IMR-90 (cell line): ENCODE results near the gene ADAMTSL2. TPM values are rescaled to one million over a fixed set of nuclear protein-coding genes. Genes with fewer than 3 reads are reported as not detected.

Experiments used
- ATAC-seq: fragments of 200-7000 bp; cut with Tn5 transposase; 2 replicates; pipeline ENCODE4 v1.9.1; 2020; ENCODE audit warnings: low read depth, mild to moderate bottlenecking, moderate library complexity
- BruUV-seq: library from RNA; stranded (reverse); fragments of 400-500 nt; replicated peaks from 2 replicates; lab custom pipeline; 2021; lab: Mats Ljungman, UMichigan
- CTCF ChIA-PET: fragments of 300-600 bp; formaldehyde crosslinking; extraction: SDS; loops from one replicate; lab custom pipeline; 2021; ENCODE audit warnings: antibody characterized with exemption; lab: Yijun Ruan, JAX
- POLR2A ChIA-PET: fragments of 300-600 bp; sonication (Branson Sonifier 250); formaldehyde crosslinking; loops from one replicate; lab custom pipeline; 2022; ENCODE audit warnings: antibody characterized with exemption; ENCODE audit not compliant: unreplicated experiment; lab: Charles Lee
- DNase-seq: peaks from one replicate; pipeline ENCODE4 v3.0.0; 2013
- H2AFZ ChIP-seq: replicated peaks from 2 replicates; pipeline ENCODE3; 2013; ENCODE audit warnings: low read length, mild to moderate bottlenecking; ENCODE audit not compliant: poor library complexity
- H2AK5ac ChIP-seq: 2 replicates; pipeline ENCODE4 v1.6.1; 2013; ENCODE audit warnings: low read depth, low read length, inconsistent platforms
- H2AK9ac ChIP-seq: replicated peaks from 2 replicates; pipeline ENCODE3; 2013; ENCODE audit warnings: mild to moderate bottlenecking, low read depth, low read length, moderate library complexity; ENCODE audit not compliant: poor library complexity
- H2BK120ac ChIP-seq: 2 replicates; pipeline ENCODE4 v1.6.1; 2013; ENCODE audit warnings: low read depth, low read length, inconsistent platforms
- H2BK15ac ChIP-seq: 3 replicates; pipeline ENCODE4 v1.6.1; 2013; ENCODE audit warnings: low read depth, low read length, inconsistent platforms
- H2BK20ac ChIP-seq: 2 replicates; pipeline ENCODE4 v1.6.1; 2013; ENCODE audit warnings: low read depth, mild to moderate bottlenecking, inconsistent platforms, low read length, moderate library complexity
- H2BK5ac ChIP-seq: 2 replicates; pipeline ENCODE4 v1.6.1; 2013; ENCODE audit warnings: mild to moderate bottlenecking, low read depth, low read length, inconsistent platforms; ENCODE audit not compliant: poor library complexity, severe bottlenecking
- H3K14ac ChIP-seq: replicated peaks from 2 replicates; pipeline ENCODE4 v1.6.1; 2013; ENCODE audit warnings: low read depth, low read length, inconsistent platforms
- H3K18ac ChIP-seq: 2 replicates; pipeline ENCODE4 v1.6.1; 2013; ENCODE audit warnings: low read depth, low read length, control low read depth
- H3K23ac ChIP-seq: 2 replicates; pipeline ENCODE4 v1.6.1; 2013; ENCODE audit warnings: low read depth, low read length, inconsistent platforms
- H3K27ac ChIP-seq: 2 replicates; pipeline ENCODE4 v1.5.1; 2013; ENCODE audit warnings: mild to moderate bottlenecking, control low read depth, low read length; ENCODE audit not compliant: insufficient read depth
- H3K27me3 ChIP-seq: 2 replicates; pipeline ENCODE4 v1.6.1; 2013; ENCODE audit warnings: low read length; ENCODE audit not compliant: control insufficient read depth, insufficient read depth
- H3K36me3 ChIP-seq: 2 replicates; pipeline ENCODE4 v1.6.1; 2013; ENCODE audit warnings: low read length, mixed read lengths; ENCODE audit not compliant: control insufficient read depth, insufficient read depth
- H3K4ac ChIP-seq: 2 replicates; pipeline ENCODE4 v1.6.1; 2013; ENCODE audit warnings: low read depth, low read length, inconsistent platforms
- H3K4me1 ChIP-seq: 2 replicates; pipeline ENCODE4 v1.6.1; 2013; ENCODE audit warnings: low read length, mixed read lengths; ENCODE audit not compliant: control insufficient read depth, insufficient read depth
- H3K4me2 ChIP-seq: 2 replicates; pipeline ENCODE4 v1.6.1; 2013; ENCODE audit warnings: low read depth, mild to moderate bottlenecking, control low read depth, low read length, moderate library complexity
- H3K4me3 ChIP-seq: 2 replicates; pipeline ENCODE4 v1.5.1; 2013; ENCODE audit warnings: low read depth, mild to moderate bottlenecking, control low read depth, low read length, moderate library complexity; ENCODE audit not compliant: insufficient read depth
- H3K56ac ChIP-seq: 2 replicates; pipeline ENCODE4 v1.6.1; 2013; ENCODE audit warnings: low read length, inconsistent platforms; ENCODE audit not compliant: insufficient read depth; ENCODE audit errors: extremely low read depth
- H3K79me1 ChIP-seq, 2 experiments: 2 replicates each; pipeline ENCODE4 v1.6.1; 2013; ENCODE audit warnings: low read length in 2 of 2, inconsistent platforms in 1 of 2, low read depth in 1 of 2
- H3K9ac ChIP-seq: 2 replicates; pipeline ENCODE4 v1.6.1; 2013; ENCODE audit warnings: low read depth, low read length, control low read depth
- H3K9me1 ChIP-seq: 2 replicates; pipeline ENCODE4 v1.6.1; 2013; ENCODE audit warnings: low read length, inconsistent platforms; ENCODE audit not compliant: insufficient read depth
- H3K9me3 ChIP-seq: 2 replicates; pipeline ENCODE4 v1.6.1; 2013; ENCODE audit warnings: low read length; ENCODE audit not compliant: control insufficient read depth, insufficient read depth
- H4K20me1 ChIP-seq: 2 replicates; pipeline ENCODE4 v1.6.1; 2013; ENCODE audit warnings: low read length, inconsistent platforms; ENCODE audit not compliant: insufficient read depth
- H4K5ac ChIP-seq: 2 replicates; pipeline ENCODE4 v1.6.1; 2013; ENCODE audit warnings: mild to moderate bottlenecking, low read depth, low read length, control low read depth
- H4K8ac ChIP-seq, 2 experiments: 2 replicates each; pipeline ENCODE4 v1.6.1; 2013; ENCODE audit warnings: low read depth in 2 of 2, low read length in 2 of 2, control low read depth in 1 of 2, inconsistent platforms in 1 of 2
- H4K91ac ChIP-seq: 2 replicates; pipeline ENCODE4 v1.6.1; 2013; ENCODE audit warnings: low read depth, low read length, inconsistent platforms; ENCODE audit not compliant: insufficient read depth
- BHLHE40 ChIP-seq: fragments of 150-350 bp; IDR thresholded peaks from 2 replicates; pipeline ENCODE4 v1.6.1; 2016; ENCODE audit warnings: mild to moderate bottlenecking, low read depth, low read length
- CHD1 ChIP-seq: IDR thresholded peaks from 2 replicates; pipeline ENCODE4 v1.6.1; 2012; ENCODE audit warnings: low read depth, low read length, improper control_type of control experiment
- CTCF ChIP-seq: conservative IDR thresholded peaks from 2 replicates; pipeline ENCODE4 v1.5.1; 2012; ENCODE audit warnings: mild to moderate bottlenecking, low read depth, low read length, improper control_type of control experiment
- FOS ChIP-seq: fragments of 150-350 bp; IDR thresholded peaks from 2 replicates; pipeline ENCODE4 v1.6.1; 2016; ENCODE audit warnings: low read depth, low read length
- MAFK ChIP-seq: IDR thresholded peaks from 2 replicates; pipeline ENCODE4 v1.6.1; 2012; ENCODE audit warnings: low read depth, low read length, improper control_type of control experiment
- MAZ ChIP-seq: IDR thresholded peaks from 2 replicates; pipeline ENCODE4 v1.6.1; 2012; ENCODE audit warnings: low read depth, mild to moderate bottlenecking, low read length, improper control_type of control experiment, moderate library complexity, borderline replicate concordance
- MXI1 ChIP-seq: IDR thresholded peaks from 2 replicates; pipeline ENCODE4 v1.6.1; 2012; ENCODE audit warnings: low read depth, mild to moderate bottlenecking, low read length, moderate library complexity, borderline replicate concordance
- NFE2L2 ChIP-seq: fragments of 150-350 bp; IDR thresholded peaks from 2 replicates; pipeline ENCODE4 v1.6.1; 2016; ENCODE audit warnings: low read depth, mild to moderate bottlenecking, low read length
- POLR2A ChIP-seq: IDR thresholded peaks from 2 replicates; pipeline ENCODE4 v1.6.1; 2012; ENCODE audit warnings: mild to moderate bottlenecking, low read depth, low read length
- RAD21 ChIP-seq: IDR thresholded peaks from 2 replicates; pipeline ENCODE4 v1.6.1; 2012; ENCODE audit warnings: low read length, improper control_type of control experiment
- RCOR1 ChIP-seq: IDR thresholded peaks from 2 replicates; pipeline ENCODE4 v1.6.1; 2012; ENCODE audit warnings: mild to moderate bottlenecking, low read length, improper control_type of control experiment; ENCODE audit not compliant: insufficient replicate concordance
- RFX5 ChIP-seq: IDR thresholded peaks from 2 replicates; pipeline ENCODE4 v1.8.0; 2012; ENCODE audit warnings: low read depth, mild to moderate bottlenecking, low read length, moderate library complexity
- SMC3 ChIP-seq: fragments of 150-350 bp; IDR thresholded peaks from 2 replicates; pipeline ENCODE4 v1.6.1; 2016; ENCODE audit warnings: low read depth, mild to moderate bottlenecking, antibody characterized with exemption, low read length, moderate library complexity
- USF2 ChIP-seq: fragments of 150-350 bp; IDR thresholded peaks from 2 replicates; pipeline ENCODE4 v1.6.1; 2017; ENCODE audit warnings: mild to moderate bottlenecking, antibody characterized with exemption, low read length, low read depth
- WGBS, 2 experiments: methylation state at CpG; one replicate each; pipeline versions ENCODE4 v1.1.5 to v1.1.7; 2013; ENCODE audit warnings: missing lambda C conversion rate in 2 of 2; ENCODE audit not compliant: insufficient read length in 1 of 2; ENCODE audit errors: extremely low coverage in 2 of 2; 5-methylcytosine and 5-hydroxymethylcytosine counted together
- dilution Hi-C: fragments of 300-500 bp; cut with HindIII; formaldehyde crosslinking; loops from one replicate; pipeline ENCODE4 v1.14.3; 2018; ENCODE audit warnings: low sequenced_read_pairs; ENCODE audit not compliant: unreplicated experiment
- in situ Hi-C: fragments of 300-500 bp; cut with MboI; formaldehyde crosslinking; loops from 3 replicates; pipeline ENCODE4 v1.14.3; 2019; ENCODE audit warnings: low sequenced_read_pairs, inconsistent platforms, mixed read lengths
- intact Hi-C: fragments of 100-400 bp; cut with micrococcal nuclease; formaldehyde crosslinking; loops from 2 replicates; pipeline ENCODE4 v1.10.0; 2022
- polyA plus RNA-seq, 3 experiments: library from polyadenylated mRNA; depleted of rRNA; stranded (reverse); fragments of >200 nt; gene quantifications; 2 replicates each; pipeline ENCODE4 v1.2.3, GENCODE V29; 2012; ENCODE audit warnings: low replicate concordance in 1 of 3
- total RNA-seq: library from RNA; depleted of rRNA; stranded (reverse); fragments of >200 nt; gene quantifications from 2 replicates; pipeline ENCODE4 v1.2.3, GENCODE V29; 2012
- TF ChIP-seq, protein P1 (sequence below): fragments of 150-350 bp; IDR thresholded peaks from 2 replicates; pipeline ENCODE4 v1.6.1; 2016; ENCODE audit warnings: low read depth, mild to moderate bottlenecking, low read length, moderate library complexity, borderline replicate concordance

The ADAMTSL2 gene
- total and polyA plus RNA-seq, 2 of the 4 experiments (the other 2 are of a cell fraction), result not detected

- Histone ChIP-seq H3K36me3 (no peaks in the 10 kb centered on the region), H3K18ac (no peak overlapping the region), H3K27me3 (peaks cover 15% of the 10 kb centered on the region; the same call in 1 of the 2 replicates), H4K20me1 (no peaks in the 10 kb centered on the region; the same call in 1 of the 2 replicates), H3K4ac (no peak overlapping the region), H3K4me1 (no peaks in the 10 kb centered on the region), H2BK15ac (no peak overlapping the region), H2AK5ac (no peak overlapping the region), H3K4me2 (no peak overlapping the region), H2BK120ac (no peak overlapping the region), H4K8ac (no peak overlapping the region), H3K14ac (no peak overlapping the region), H3K4me3 (no peak overlapping the region), H2AK9ac (no peak overlapping the region), H2BK20ac (no peak overlapping the region), H3K9me1 (no peaks in the 10 kb centered on the region), H4K91ac (no peak overlapping the region), H3K27ac (no peak overlapping the region), H3K23ac (no peak overlapping the region), H3K9me3 (peaks cover 4% of the 10 kb centered on the region), H2BK5ac (no peak overlapping the region), H3K79me1 (no peaks in the 10 kb centered on the region), H3K9ac (no peak overlapping the region), H4K5ac (no peak overlapping the region), H2AFZ (no peak overlapping the region), H3K56ac (no peak overlapping the region)
- TF ChIP-seq, protein P1, sequence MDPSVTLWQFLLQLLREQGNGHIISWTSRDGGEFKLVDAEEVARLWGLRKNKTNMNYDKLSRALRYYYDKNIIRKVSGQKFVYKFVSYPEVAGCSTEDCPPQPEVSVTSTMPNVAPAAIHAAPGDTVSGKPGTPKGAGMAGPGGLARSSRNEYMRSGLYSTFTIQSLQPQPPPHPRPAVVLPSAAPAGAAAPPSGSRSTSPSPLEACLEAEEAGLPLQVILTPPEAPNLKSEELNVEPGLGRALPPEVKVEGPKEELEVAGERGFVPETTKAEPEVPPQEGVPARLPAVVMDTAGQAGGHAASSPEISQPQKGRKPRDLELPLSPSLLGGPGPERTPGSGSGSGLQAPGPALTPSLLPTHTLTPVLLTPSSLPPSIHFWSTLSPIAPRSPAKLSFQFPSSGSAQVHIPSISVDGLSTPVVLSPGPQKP, result no peak
- TF ChIP-seq BHLHE40, result no peak
- no peak for TF ChIP-seq RCOR1
- no peak for TF ChIP-seq POLR2A
- TF ChIP-seq USF2, result no peak
- TF ChIP-seq MXI1, result no peak
- no peak for TF ChIP-seq MAFK
- TF ChIP-seq CHD1, result no peak
- TF ChIP-seq FOS, result no peak
- TF ChIP-seq CTCF, result no peak
- TF ChIP-seq RFX5, result no peak
- no peak for TF ChIP-seq NFE2L2
- TF ChIP-seq MAZ, result no peak
- no peak for TF ChIP-seq RAD21
- TF ChIP-seq SMC3, result no peak
- 93% methylated on average over 9 of the region's 17 CpGs; no CpG with 5 or more reads in 1 of the 2 experiments for WGBS, 2 experiments
- DNase-seq (no peak), ATAC-seq (no peak)
- POLR2A ChIA-PET, result no interaction called here
- CTCF ChIA-PET, result no interaction called here
- intact Hi-C loops (no loop called here), in situ Hi-C loops (no loop called here), dilution Hi-C loops (no loop called here)
- no TSS peak for BruUV-seq
Observed at GRCh38 chr9:133591116-133591910, 56.8 kb downstream of the ADAMTSL2 start.
